Gastrocnemius medialis (tissue), 4 donors: ENCODE measurements around the gene DNAAF5. TPM values are rescaled to one million over a fixed set of nuclear protein-coding genes. Genes with fewer than 3 reads are reported as not detected.
A peak's percentile ranks its signal among the peaks of the same experiment; 100 is the strongest.

Experiments used
- ATAC-seq, 2 donors: fragments of 150-250 bp; one replicate each; pipeline ENCODE4 v1.9.1; 2016
- DNase-seq, 2 donors: peaks; one replicate each; pipeline ENCODE4 v3.0.0-alpha.2; 2019
- H3K27ac ChIP-seq, 4 donors: fragments of 200-600 bp; sonication (generic); 1 replicate in 1 of 4; 2 replicates in 3 of 4; pipeline ENCODE4 v1.5.1; 2016 to 2018; ENCODE audit warnings: mild to moderate bottlenecking in 2 of 4, moderate library complexity in 1 of 4
- H3K27me3 ChIP-seq, 3 donors: fragments of 200-600 bp; sonication (generic) in 2 of 3; 1 replicate in 1 of 3; 2 replicates in 2 of 3; pipeline versions ENCODE4 v1.5.1 to v1.6.0; 2016 to 2019; ENCODE audit warnings: mild to moderate bottlenecking in 1 of 3, moderate library complexity in 1 of 3
- H3K36me3 ChIP-seq, 2 donors: fragments of 200-600 bp; sonication (generic) in 1 of 2; one replicate each; pipeline ENCODE4 v1.5.1; 2017 to 2018
- H3K4me1 ChIP-seq, 2 donors: fragments of 200-600 bp; sonication (generic) in 1 of 2; one replicate each; pipeline ENCODE4 v1.5.1; 2016 to 2017; ENCODE audit warnings: mild to moderate bottlenecking in 2 of 2
- H3K4me3 ChIP-seq, 4 donors: fragments of 200-600 bp; sonication (generic) in 3 of 4; 1 replicate in 1 of 4; 2 replicates in 3 of 4; pipeline ENCODE4 v1.5.1; 2016 to 2019; ENCODE audit warnings: mild to moderate bottlenecking in 2 of 4
- H3K9me3 ChIP-seq, 3 donors: fragments of 200-600 bp; sonication (generic) in 2 of 3; 1 replicate in 1 of 3; 2 replicates in 2 of 3; pipeline ENCODE4 v1.5.1; 2016 to 2019
- CTCF ChIP-seq, 5 experiments: fragments of 450-650 bp in 3 of 5; fragments of 200-600 bp in 2 of 5; sonication (generic) in 2 of 5; IDR thresholded peaks in 4 of 5; conservative IDR thresholded peaks in 1 of 5; 1 replicate in 4 of 5; 2 replicates in 1 of 5; pipeline ENCODE4 v1.5.1; 2016 to 2019; ENCODE audit warnings: antibody characterized with exemption in 5 of 5, mild to moderate bottlenecking in 3 of 5, moderate library complexity in 3 of 5
- POLR2A ChIP-seq, 2 donors: fragments of 450-650 bp; IDR thresholded peaks; one replicate each; pipeline ENCODE4 v1.6.1; 2017; ENCODE audit warnings: antibody characterized with exemption in 2 of 2, mild to moderate bottlenecking in 2 of 2, moderate library complexity in 2 of 2
- in situ Hi-C, 4 donors: fragments of 200-750 bp; cut with MboI; loops; one replicate each; pipeline versions ENCODE4 v1.15.0 to v1.8.0; 2017; ENCODE audit warnings: low sequenced_read_pairs in 4 of 4
- intact Hi-C: fragments of 100-400 bp; cut with DNase I; formaldehyde crosslinking; loops from one replicate; pipeline ENCODE4 v1.15.1; 2023; ENCODE audit warnings: low total_unique reads
- total RNA-seq, 4 donors: library from RNA; depleted of rRNA; stranded (reverse); fragments of >200 nt; gene quantifications; one replicate each; pipeline versions ENCODE4 v1.1.0 to v1.2.3, GENCODE V29; 2016

DNAAF5 gene
- total RNA-seq, 4 donors from 2014 or later = 22.4 to 36.2 (median 30.6) TPM

GRCh38 chr7:767941-768731, 41.6 kb downstream of the DNAAF5 start:
- peaks cover 0 to 34% of the 10 kb centered on the region in 2 donors for H3K36me3 ChIP-seq
- in situ Hi-C loops (no loop called here), intact Hi-C loops (no loop called here)
- peak overlapping the region; percentile 62 to 83 (median 66) for H3K27ac ChIP-seq
- TF ChIP-seq POLR2A (IDR thresholded peaks at IDR 0.05) = no peak
- peaks cover 6 to 14% of the 10 kb centered on the region in 2 donors for H3K4me1 ChIP-seq
- DNase-seq (peak; percentile 43 to 52), ATAC-seq (peak; percentile 37 to 64)
- no peaks in the 10 kb centered on the region for H3K9me3 ChIP-seq
- peak overlapping the region in 1 of 4 donors; percentile 9 for H3K4me3 ChIP-seq
- no peaks in the 10 kb centered on the region for H3K27me3 ChIP-seq

- H3K27ac ChIP-seq = peak overlapping the region; percentile 62 to 83 (median 66)
- DNase-seq (peak; percentile 65 to 77), ATAC-seq (peak; percentile 61 to 88)
- intact Hi-C loops (no loop called here), in situ Hi-C loops (no loop called here)
- peaks cover 6 to 14% of the 10 kb centered on the region in 2 donors for H3K4me1 ChIP-seq
- H3K9me3 ChIP-seq = no peaks in the 10 kb centered on the region
- TF ChIP-seq POLR2A (IDR thresholded peaks at IDR 0.05) (no peak), CTCF (IDR thresholded peaks at IDR 0.05 in 4 of 5, conservative IDR thresholded peaks at IDR 0.05 in 1 of 5) (no peak)
- H3K36me3 ChIP-seq = peaks cover 0 to 25% of the 10 kb centered on the region in 2 donors
- H3K27me3 ChIP-seq = no peaks in the 10 kb centered on the region
- H3K4me3 ChIP-seq = peak overlapping the region in 1 of 4 donors; percentile 9
Observed at GRCh38 chr7:768881-769504, 42.5 kb downstream of the DNAAF5 start.

GRCh38 chr7:770336-770735, 43.8 kb downstream of the DNAAF5 start:
- Histone ChIP-seq H3K27me3 (no peaks in the 10 kb centered on the region), H3K27ac (peak overlapping the region; percentile 42 to 69 (median 54)), H3K4me1 (peaks cover 6 to 14% of the 10 kb centered on the region in 2 donors), H3K9me3 (no peaks in the 10 kb centered on the region), H3K4me3 (no peak overlapping the region), H3K36me3 (peaks cover 0 to 18% of the 10 kb centered on the region in 2 donors)
- no peak for TF ChIP-seq POLR2A (IDR thresholded peaks at IDR 0.05)
- no peak for TF ChIP-seq CTCF (IDR thresholded peaks at IDR 0.05 in 4 of 5, conservative IDR thresholded peaks at IDR 0.05 in 1 of 5)
- ATAC-seq (no peak), DNase-seq (no peak)
- in situ Hi-C loops (loop anchor here in 1 of 4 donors (10.0 kb wide), 1 partner anchor 446 kb away; no protein-coding TSS in a partner anchor), intact Hi-C loops (no loop called here)

- Histone ChIP-seq H3K9me3 (no peaks in the 10 kb centered on the region), H3K36me3 (peaks cover 0 to 18% of the 10 kb centered on the region in 2 donors), H3K27ac (peak overlapping the region; percentile 42 to 69 (median 54)), H3K27me3 (no peaks in the 10 kb centered on the region), H3K4me1 (peaks cover 6 to 14% of the 10 kb centered on the region in 2 donors), H3K4me3 (no peak overlapping the region)
- DNase-seq = no peak
- no peak for TF ChIP-seq CTCF (IDR thresholded peaks at IDR 0.05 in 4 of 5, conservative IDR thresholded peaks at IDR 0.05 in 1 of 5)
- no peak for TF ChIP-seq POLR2A (IDR thresholded peaks at IDR 0.05)
- in situ Hi-C loops (loop anchor here in 1 of 4 donors (10.0 kb wide), 1 partner anchor 446 kb away; no protein-coding TSS in a partner anchor), intact Hi-C loops (no loop called here)
- ATAC-seq = no peak
Observed at GRCh38 chr7:770741-771166, 44.3 kb downstream of the DNAAF5 start.
